Karpas-422 (cell line): ENCODE results near the gene EVL. TPM values are rescaled to one million over a fixed set of nuclear protein-coding genes. Genes with fewer than 3 reads are reported as not detected.

ENCODE experiments used
- DNase-seq: peaks from one replicate; pipeline ENCODE4 v3.0.0-alpha.2; 2015
- H2AFZ ChIP-seq: fragments of 200-600 bp; sonication (generic); 2 replicates; pipeline ENCODE4 v1.6.1; 2014; ENCODE audit warnings: antibody characterized with exemption, low read length, mixed read lengths
- H3K27ac ChIP-seq: fragments of 200-600 bp; sonication (generic); 2 replicates; pipeline ENCODE4 v1.5.1; 2014; ENCODE audit warnings: mild to moderate bottlenecking, low read length, moderate library complexity
- H3K27me3 ChIP-seq: fragments of 200-600 bp; sonication (generic); 2 replicates; pipeline ENCODE4 v1.6.1; 2014; ENCODE audit warnings: low read length, mixed read lengths
- H3K36me3 ChIP-seq: fragments of 200-600 bp; sonication (generic); 2 replicates; pipeline ENCODE4 v1.6.1; 2014; ENCODE audit warnings: low read length, mixed read lengths; ENCODE audit not compliant: insufficient read depth
- H3K4me1 ChIP-seq: fragments of 200-600 bp; sonication (generic); 2 replicates; pipeline ENCODE4 v1.6.1; 2014; ENCODE audit warnings: mild to moderate bottlenecking, low read length, mixed read lengths
- H3K4me2 ChIP-seq: fragments of 200-600 bp; sonication (generic); 2 replicates; pipeline ENCODE4 v1.6.1; 2014; ENCODE audit warnings: low read length, low read depth, mild to moderate bottlenecking; ENCODE audit not compliant: poor library complexity, severe bottlenecking
- H3K4me3 ChIP-seq: fragments of 200-600 bp; sonication (generic); 2 replicates; pipeline ENCODE4 v1.5.1; 2014; ENCODE audit warnings: mild to moderate bottlenecking, antibody characterized with exemption, low read length, mixed read lengths
- H3K79me2 ChIP-seq: fragments of 200-600 bp; sonication (generic); 2 replicates; pipeline ENCODE4 v1.6.1; 2014; ENCODE audit warnings: mild to moderate bottlenecking, low read length, mixed read lengths
- H3K9ac ChIP-seq: fragments of 200-600 bp; sonication (generic); 2 replicates; pipeline ENCODE4 v1.6.0; 2014; ENCODE audit warnings: low read length
- H3K9me2 ChIP-seq: fragments of 200-600 bp; sonication (generic), shearing (Covaris generic); replicated peaks from 2 replicates; pipeline ENCODE4 v1.6.0; 2014; ENCODE audit warnings: mild to moderate bottlenecking, low read length, moderate library complexity; ENCODE audit not compliant: insufficient read depth
- H3K9me3 ChIP-seq: fragments of 300-700, 200-600 bp; sonication (generic); 2 replicates; pipeline ENCODE4 v1.6.1; 2014; ENCODE audit warnings: low read length, mixed read lengths
- H4K20me1 ChIP-seq: fragments of 200-600 bp; sonication (generic); 2 replicates; pipeline ENCODE4 v1.6.1; 2014; ENCODE audit warnings: mild to moderate bottlenecking, antibody characterized with exemption, low read length, low read depth; ENCODE audit not compliant: insufficient read depth
- total RNA-seq: library from RNA; depleted of rRNA; stranded (reverse); fragments of >200 nt; shearing (Covaris generic); gene quantifications from 2 replicates; pipeline ENCODE4 v1.2.3, GENCODE V29; 2014; ENCODE audit warnings: low replicate concordance

The EVL gene
- total RNA-seq, 1 experiment from 2014 or later, result 3.5 TPM

GRCh38 chr14:100144996-100145646 lies 79.9 kb downstream of the EVL start:
- Histone ChIP-seq H3K27me3 (no peaks in the 10 kb centered on the region), H3K4me2 (no peak overlapping the region), H3K79me2 (no peaks in the 10 kb centered on the region), H4K20me1 (no peaks in the 10 kb centered on the region), H2AFZ (no peak overlapping the region), H3K36me3 (no peaks in the 10 kb centered on the region), H3K4me1 (peaks cover 10% of the 10 kb centered on the region; the same call in 1 of the 2 replicates), H3K9me2 (no peaks in the 10 kb centered on the region), H3K27ac (no peak overlapping the region), H3K9me3 (no peaks in the 10 kb centered on the region), H3K4me3 (no peak overlapping the region), H3K9ac (no peak overlapping the region)
- no peak for DNase-seq

GRCh38 chr14:100145682-100146464 lies 80.7 kb downstream of the EVL start:
- H3K27me3 ChIP-seq, result no peaks in the 10 kb centered on the region
- peaks cover 10% of the 10 kb centered on the region; the same call in 1 of the 2 replicates for H3K4me1 ChIP-seq
- no peak overlapping the region for H3K4me3 ChIP-seq
- H3K27ac ChIP-seq, result no peak overlapping the region
- no peak overlapping the region for H3K4me2 ChIP-seq
- H3K79me2 ChIP-seq, result no peaks in the 10 kb centered on the region
- H3K36me3 ChIP-seq, result no peaks in the 10 kb centered on the region
- no peak overlapping the region for H3K9ac ChIP-seq
- H3K9me3 ChIP-seq, result no peaks in the 10 kb centered on the region
- no peaks in the 10 kb centered on the region for H3K9me2 ChIP-seq
- H2AFZ ChIP-seq, result no peak overlapping the region
- H4K20me1 ChIP-seq, result no peaks in the 10 kb centered on the region
- DNase-seq, result no peak

GRCh38 chr14:100146531-100147091 lies 81.4 kb downstream of the EVL start:
- no peak overlapping the region for H3K9ac ChIP-seq
- H3K79me2 ChIP-seq, result no peaks in the 10 kb centered on the region
- H3K9me3 ChIP-seq, result no peaks in the 10 kb centered on the region
- no peak overlapping the region for H2AFZ ChIP-seq
- no peaks in the 10 kb centered on the region for H3K27me3 ChIP-seq
- H3K4me2 ChIP-seq, result no peak overlapping the region
- H3K4me1 ChIP-seq, result peaks cover 10% of the 10 kb centered on the region; the same call in 1 of the 2 replicates
- no peak overlapping the region for H3K4me3 ChIP-seq
- no peaks in the 10 kb centered on the region for H4K20me1 ChIP-seq
- no peaks in the 10 kb centered on the region for H3K36me3 ChIP-seq
- no peak for DNase-seq
- H3K27ac ChIP-seq, result no peak overlapping the region
- no peaks in the 10 kb centered on the region for H3K9me2 ChIP-seq

- H3K9me2 ChIP-seq, result no peaks in the 10 kb centered on the region
- no peak overlapping the region for H3K4me2 ChIP-seq
- H3K4me1 ChIP-seq, result peaks cover 10% of the 10 kb centered on the region; the same call in 1 of the 2 replicates
- H4K20me1 ChIP-seq, result no peaks in the 10 kb centered on the region
- H3K36me3 ChIP-seq, result no peaks in the 10 kb centered on the region
- H3K4me3 ChIP-seq, result no peak overlapping the region
- no peaks in the 10 kb centered on the region for H3K79me2 ChIP-seq
- H2AFZ ChIP-seq, result peak overlapping the region; percentile 49; the same call in 1 of the 2 replicates
- DNase-seq, result peak; percentile 53
- H3K9ac ChIP-seq, result no peak overlapping the region
- no peak overlapping the region for H3K27ac ChIP-seq
- no peaks in the 10 kb centered on the region for H3K9me3 ChIP-seq
- no peaks in the 10 kb centered on the region for H3K27me3 ChIP-seq
These were observed 82.0 kb downstream of the EVL start for GRCh38 chr14:100147181-100147631.

GRCh38 chr14:100147691-100148464 lies 82.7 kb downstream of the EVL start:
- Histone ChIP-seq H3K9ac (no peak overlapping the region), H2AFZ (no peak overlapping the region), H3K36me3 (no peaks in the 10 kb centered on the region), H3K4me2 (no peak overlapping the region), H3K79me2 (no peaks in the 10 kb centered on the region), H3K4me1 (peaks cover 10% of the 10 kb centered on the region; the same call in 1 of the 2 replicates), H3K27ac (no peak overlapping the region), H3K9me3 (no peaks in the 10 kb centered on the region), H3K9me2 (no peaks in the 10 kb centered on the region), H4K20me1 (no peaks in the 10 kb centered on the region), H3K4me3 (no peak overlapping the region), H3K27me3 (no peaks in the 10 kb centered on the region)
- DNase-seq, result no peak

- no peak overlapping the region for H3K4me2 ChIP-seq
- no peaks in the 10 kb centered on the region for H3K36me3 ChIP-seq
- no peaks in the 10 kb centered on the region for H4K20me1 ChIP-seq
- H2AFZ ChIP-seq, result no peak overlapping the region
- H3K27me3 ChIP-seq, result no peaks in the 10 kb centered on the region
- H3K79me2 ChIP-seq, result no peaks in the 10 kb centered on the region
- no peaks in the 10 kb centered on the region; the same call in 1 of the 2 replicates for H3K9me3 ChIP-seq
- H3K9ac ChIP-seq, result no peak overlapping the region
- no peak overlapping the region for H3K4me3 ChIP-seq
- no peak for DNase-seq
- H3K27ac ChIP-seq, result no peak overlapping the region
- H3K4me1 ChIP-seq, result peaks cover 10% of the 10 kb centered on the region; the same call in 1 of the 2 replicates
- no peaks in the 10 kb centered on the region for H3K9me2 ChIP-seq
These were observed 83.9 kb downstream of the EVL start for GRCh38 chr14:100148837-100149731.

GRCh38 chr14:100149851-100150611 lies 84.8 kb downstream of the EVL start:
- no peak overlapping the region for H3K4me2 ChIP-seq
- H3K27ac ChIP-seq, result no peak overlapping the region
- H3K4me1 ChIP-seq, result peaks cover 10% of the 10 kb centered on the region; the same call in 1 of the 2 replicates
- H3K9me3 ChIP-seq, result peaks cover 9% of the 10 kb centered on the region
- H2AFZ ChIP-seq, result no peak overlapping the region
- H3K79me2 ChIP-seq, result no peaks in the 10 kb centered on the region
- no peaks in the 10 kb centered on the region for H3K27me3 ChIP-seq
- no peak overlapping the region for H3K4me3 ChIP-seq
- no peak for DNase-seq
- no peak overlapping the region for H3K9ac ChIP-seq
- H4K20me1 ChIP-seq, result no peaks in the 10 kb centered on the region
- no peaks in the 10 kb centered on the region for H3K36me3 ChIP-seq
- no peaks in the 10 kb centered on the region for H3K9me2 ChIP-seq
